GM21619 (cell line): ENCODE measurements around the gene MBP.

Experiments
- ATAC-seq: cut with Tn5 transposase; IDR thresholded peaks from one replicate; pipeline ENCODE4 v1.9.1; 2021; ENCODE audit not compliant: unreplicated experiment

MBP gene

DNA sequence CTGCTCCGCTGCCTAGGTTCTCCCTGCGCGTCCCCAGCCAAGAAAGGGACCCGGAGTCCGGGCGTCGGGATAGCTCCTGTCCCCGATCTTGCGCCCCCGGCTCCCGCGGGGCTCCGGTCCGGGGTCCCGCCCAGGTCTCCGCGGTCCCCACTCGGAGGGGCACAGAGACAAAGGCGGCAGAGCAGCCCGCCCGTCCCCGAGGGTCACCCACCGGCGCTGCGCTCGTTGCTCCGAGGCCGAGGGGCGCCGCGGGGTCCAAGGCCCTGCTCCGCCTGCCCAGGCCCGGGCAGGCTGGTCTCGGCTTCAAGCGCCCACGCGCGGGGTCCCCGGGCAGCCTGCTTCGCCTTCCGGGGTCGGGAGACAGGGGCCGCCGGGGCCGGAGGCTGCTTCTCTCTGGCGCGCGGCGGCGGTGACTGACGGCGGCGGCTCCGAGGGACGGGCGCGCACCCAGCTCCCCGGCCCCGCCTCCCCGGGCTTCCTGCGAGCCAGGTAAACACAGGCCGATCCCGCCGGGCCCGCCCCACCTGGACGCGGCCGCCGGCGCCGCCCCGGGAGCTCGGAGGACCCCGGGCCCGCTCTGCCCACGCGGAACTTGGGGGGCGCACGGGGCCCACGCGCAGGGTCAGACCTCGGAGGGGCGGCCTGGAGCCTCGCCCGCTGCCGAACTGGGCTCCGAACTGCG lies at the start of gene MBP:
Gene MBP, minus strand, starts transcription at position 415 of the 682 bp plus-strand sequence. CDS start 27,522 bp downstream, outside the sequence.
- ATAC-seq = peak; percentile 59

DNA sequence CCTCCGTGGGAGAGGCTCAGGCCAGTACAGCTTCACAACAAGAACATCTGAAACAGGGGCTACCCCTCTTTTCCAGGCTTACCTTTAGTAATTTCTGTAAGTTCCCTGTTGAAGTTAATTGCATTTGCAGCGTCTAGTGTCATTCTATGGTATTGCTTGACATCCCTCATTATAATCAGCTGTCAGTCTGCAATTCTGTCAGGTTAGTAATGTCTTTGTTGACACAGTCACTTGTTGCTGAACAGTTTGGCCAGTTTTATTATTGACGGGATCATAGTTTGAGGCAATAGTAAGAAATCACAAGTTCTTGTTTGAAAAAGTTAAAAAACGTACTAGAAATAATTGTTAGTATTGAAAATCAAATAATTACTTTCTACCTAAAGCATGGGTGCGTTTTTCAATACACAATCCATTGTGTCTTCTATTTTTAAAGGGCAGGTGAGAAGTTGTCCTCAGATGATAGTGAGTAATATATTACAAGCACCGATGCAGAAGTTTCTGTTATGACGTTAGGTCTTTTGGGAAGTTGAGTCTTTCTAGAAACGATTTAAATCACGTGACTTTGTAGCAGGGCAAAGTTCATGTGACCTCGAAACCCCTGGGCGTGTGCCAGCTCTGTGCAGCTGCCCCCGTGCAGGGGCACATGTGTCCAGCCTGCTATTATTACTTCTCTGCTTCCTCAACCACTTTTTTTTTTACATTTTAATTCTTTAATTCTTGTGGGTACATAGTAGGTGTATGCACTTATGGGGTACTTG lies 49.5 kb upstream of the MBP start:
- ATAC-seq = no peak

DNA sequence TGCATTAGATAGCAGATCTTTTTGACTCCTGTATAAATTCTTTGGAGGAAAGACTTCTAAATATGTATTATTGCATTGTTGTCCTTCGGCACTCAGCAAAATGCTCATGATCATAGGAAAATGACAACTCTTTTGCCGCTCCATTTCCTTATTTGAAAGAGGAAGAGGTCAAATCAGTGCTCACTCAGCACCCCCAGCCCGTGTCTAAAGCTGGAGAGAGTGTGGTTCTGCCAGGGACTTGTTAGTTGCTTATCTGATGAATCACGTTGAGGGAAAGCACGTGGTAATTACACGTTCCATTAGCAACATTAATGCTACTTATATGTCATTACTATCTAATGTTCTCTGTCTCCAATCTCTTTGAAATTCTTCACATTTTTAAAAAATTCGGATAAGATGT lies 46.0 kb upstream of the MBP start:
- no peak for ATAC-seq

DNA sequence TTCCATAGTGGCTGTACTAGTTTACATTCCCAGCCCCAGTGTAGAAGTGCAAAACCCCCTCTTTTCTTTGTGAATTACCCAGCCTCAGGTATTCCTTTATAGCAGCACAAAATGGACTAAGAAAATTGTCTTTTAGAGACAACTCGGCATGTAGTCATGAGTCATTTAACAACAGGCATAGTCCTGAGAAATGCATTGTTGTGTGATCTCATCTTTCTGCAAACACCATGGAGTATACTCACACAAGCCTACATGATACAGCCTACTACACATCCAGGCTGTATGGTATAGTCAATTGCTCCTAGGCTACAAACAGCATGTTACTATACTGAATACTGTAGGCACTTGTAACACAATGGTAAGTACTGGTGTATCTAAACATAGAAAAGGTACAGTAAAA lies 44.4 kb upstream of the MBP start:
- no peak for ATAC-seq

DNA sequence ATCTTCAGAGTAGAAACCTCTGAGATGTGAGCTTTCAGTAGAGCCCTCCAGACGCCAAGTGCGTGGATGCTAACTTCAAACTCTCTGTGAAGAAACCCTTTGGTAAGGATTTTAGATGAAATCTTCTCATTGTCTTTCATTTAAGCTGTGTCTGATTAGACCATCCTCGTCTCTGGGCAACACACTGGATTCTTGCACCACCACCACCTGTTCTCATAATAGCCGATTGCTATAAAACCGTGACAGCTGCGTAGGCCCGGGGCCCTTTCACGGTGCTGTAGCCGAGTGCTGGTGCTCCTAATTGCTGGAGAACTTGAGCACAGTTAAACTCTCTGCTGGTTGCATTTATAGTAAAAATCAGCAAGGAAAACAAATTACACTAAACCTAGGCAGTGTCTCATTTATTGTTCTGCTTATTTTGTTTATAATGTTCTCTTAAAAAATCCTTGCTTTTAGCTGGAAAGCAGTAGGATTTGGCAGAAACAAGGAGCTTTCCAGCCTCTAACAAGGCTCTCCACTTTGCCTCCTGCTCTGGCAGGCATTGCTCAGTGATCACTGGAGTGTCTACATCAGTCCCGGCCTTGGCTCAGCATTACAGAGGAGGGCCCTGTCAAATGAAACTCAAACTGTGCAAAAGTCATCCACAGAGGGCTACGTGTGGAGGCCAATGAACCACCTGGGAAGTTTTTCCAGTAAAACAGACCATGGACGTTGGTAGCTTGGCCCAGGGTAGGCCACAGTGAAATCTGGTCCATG lies 40.9 kb upstream of the MBP start:
- ATAC-seq = no peak

DNA sequence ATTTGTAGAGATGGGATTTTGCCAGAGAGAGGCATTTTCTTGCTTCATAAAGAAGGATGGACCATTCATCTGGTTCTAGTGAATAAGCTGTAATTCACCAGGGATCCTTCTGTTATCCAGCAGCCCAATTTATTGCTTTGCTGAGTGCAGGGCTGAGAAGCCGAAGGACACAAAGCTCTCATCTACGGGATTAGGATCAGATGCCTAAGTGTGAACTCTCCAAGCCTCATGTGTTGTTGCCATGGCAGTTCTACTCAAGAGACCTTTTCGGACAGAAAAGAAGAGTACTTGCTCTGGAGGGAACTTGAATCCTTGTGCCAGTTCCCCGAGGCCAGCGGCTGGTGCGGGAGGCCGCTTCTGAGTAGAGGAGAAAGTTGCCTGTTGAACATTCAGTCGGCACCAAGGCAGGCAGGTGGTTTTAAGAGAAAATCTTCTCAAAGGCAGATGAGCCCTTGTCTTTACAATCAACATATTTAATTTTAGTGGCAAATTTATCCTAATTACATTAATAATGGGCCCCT lies 38.4 kb upstream of the MBP start:
- no peak for ATAC-seq

DNA sequence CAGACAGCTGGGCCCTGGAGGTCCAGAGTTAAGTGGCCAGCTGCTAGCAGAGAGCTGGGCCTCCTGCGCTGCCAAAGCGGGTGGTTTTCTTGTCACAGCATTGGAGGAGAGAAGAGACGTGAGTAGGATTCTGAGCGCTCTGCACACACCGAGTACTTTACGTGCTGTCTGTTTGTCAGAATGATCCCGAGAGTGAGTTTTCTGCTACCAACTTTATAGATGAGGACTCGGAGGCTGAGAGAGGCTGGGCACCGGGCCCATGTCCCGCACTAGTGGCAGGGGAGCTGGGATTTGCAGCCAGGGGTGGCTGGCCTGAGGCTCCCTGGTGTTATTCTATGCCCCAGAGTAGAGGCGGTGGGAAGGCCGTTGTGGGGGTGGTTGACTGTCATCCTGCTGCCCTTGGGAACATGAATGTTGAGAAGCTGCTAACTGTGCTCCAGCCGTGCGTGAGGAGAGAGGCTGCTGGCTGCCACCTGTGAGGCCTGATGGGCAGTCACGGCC lies 36.3 kb upstream of the MBP start:
- no peak for ATAC-seq

DNA sequence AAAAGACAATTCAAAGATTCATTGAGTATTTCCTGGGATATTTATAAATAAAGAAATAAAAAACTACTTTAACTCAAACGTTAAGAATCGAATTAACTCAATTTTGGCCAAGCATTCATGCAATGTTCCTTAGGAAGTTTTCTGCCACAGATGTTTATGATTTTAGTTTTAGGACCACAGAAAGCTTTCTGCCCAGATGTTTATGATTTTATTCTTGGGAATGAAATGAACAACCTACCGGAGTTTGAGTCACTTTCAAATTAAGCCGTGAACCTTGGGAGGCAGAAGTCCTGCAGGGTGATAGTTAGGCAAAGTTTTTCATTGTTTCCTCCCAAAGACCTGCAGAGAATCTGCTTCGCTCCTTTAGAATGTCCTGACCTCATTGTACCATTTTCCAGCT lies 34.7 kb upstream of the MBP start:
- no peak for ATAC-seq

DNA sequence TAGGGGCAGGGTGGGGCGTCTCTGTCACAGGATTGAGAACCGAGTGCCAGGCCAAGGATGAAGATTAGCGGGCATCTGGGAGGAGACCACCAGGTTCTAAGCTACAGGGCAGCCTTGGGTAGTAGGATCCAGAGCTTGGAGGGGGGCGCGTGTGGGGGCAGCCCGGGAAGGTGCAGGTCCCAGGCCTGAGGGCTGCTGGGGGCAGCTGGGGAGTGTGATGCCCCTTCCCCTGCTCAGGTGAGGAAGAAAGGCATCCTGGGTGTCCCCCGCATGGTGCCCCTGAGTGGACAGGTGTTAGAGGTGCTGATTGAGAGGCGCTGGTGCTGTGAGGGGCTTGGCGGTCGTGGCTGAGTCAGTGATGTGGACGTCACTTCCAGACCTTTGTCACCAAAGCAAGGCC lies 33.9 kb upstream of the MBP start:
- no peak for ATAC-seq

DNA sequence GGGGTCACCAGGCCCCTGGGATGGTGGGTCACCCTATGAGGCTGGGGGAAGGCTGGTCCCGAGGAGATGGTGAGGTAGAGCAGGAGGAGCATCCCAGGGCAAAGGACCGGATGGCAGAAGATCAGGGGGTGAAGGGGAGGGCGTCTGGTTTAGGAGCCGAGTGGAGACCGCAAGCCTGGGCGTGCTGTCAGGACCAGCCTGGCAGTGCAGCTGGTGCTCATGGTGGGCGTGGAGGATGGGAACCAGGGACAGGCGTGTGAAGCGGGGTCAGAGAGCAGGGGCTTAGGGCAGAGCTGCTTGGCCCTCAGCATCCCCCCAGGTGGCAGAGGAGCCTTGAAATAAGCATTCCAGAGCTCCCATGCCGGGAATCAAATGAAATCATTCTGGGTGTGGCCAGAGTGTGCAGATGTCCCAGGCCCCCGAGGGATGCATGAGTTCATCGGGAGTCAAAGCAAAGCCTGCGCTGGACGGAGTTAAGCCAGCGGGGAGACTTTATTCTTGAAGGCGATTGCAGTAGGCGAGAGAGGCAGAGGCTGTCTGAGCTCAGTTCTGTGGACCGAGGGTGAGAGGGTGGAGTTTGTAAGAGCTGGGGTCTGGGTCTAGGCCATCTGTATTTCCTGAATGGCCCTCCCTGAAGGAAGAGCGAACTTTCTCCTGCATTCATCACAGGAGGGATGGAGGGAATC lies 33.1 kb upstream of the MBP start:
- no peak for ATAC-seq

DNA sequence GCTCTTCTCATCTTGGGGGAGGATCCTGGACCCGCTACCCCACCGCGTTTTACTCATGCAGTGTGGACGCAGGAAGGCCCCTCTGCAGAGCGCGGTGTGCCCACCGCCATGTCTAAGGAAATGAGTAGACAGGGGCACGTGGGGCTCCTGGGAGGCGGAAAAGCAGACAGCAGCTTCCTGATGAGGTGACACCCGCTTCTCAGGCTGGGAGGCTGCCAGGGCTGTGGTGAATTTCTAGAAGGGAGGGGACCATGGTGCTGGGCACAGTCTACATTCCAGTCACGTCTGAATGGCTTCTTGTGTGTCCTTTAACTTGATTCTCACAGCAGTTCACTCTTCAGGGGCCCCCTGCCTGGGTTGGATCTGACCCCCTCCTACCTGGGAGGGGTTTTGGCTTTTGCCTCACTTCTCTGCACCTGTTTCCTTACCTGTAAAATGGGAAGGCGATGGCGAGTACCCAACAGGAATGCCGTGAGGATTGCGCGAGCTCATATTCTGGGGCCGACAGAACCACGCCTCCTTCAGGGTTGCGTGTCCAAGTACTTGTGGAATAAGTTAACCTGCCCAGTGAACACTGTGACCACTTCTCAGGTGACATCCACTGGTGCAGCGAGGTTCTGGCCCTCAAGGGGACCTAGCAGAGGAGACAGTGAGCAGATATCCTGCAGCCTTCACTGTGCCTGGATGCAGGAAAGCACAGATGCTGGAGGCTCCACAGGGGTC lies 32.3 kb upstream of the MBP start:
- no peak for ATAC-seq

DNA sequence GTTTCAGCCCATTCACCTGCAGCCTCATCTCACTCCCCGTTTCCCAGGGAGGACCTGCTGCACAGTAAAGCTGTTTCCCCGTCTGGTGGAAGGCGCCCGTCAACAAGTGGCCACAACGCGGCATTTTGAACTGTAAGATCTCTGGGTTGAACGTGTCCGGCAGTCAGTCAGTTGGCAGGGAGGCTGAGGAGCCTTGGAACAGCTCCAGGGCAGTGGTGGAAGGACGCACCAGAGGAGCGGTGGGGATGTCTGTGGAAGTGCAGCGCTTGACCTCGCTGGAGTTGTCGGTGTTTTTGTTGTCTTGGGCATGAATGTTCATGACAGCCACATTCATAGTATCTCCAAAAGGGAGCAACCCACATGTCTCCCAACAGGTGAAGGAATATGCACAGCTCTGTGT lies 31.4 kb upstream of the MBP start:
- ATAC-seq = no peak

DNA sequence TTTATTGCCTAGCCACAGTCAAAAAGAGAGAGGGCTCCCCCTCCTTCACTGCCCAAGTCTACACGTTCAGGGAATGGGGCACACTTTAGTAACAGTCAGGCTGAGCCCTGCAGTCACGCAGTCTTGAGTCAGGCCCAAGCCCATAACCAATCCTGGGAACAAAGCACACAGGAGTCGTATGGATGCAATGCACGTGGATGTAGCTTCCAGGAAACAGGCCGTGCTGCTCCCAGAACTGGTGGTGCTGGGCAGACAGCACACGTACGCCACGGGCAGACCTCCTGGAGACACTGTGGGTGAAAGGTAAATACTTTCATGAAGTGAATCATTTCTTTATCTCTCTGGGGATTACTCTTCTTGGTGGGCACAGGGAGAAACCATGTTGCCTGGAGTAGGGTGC lies 30.0 kb upstream of the MBP start:
- ATAC-seq = no peak

DNA sequence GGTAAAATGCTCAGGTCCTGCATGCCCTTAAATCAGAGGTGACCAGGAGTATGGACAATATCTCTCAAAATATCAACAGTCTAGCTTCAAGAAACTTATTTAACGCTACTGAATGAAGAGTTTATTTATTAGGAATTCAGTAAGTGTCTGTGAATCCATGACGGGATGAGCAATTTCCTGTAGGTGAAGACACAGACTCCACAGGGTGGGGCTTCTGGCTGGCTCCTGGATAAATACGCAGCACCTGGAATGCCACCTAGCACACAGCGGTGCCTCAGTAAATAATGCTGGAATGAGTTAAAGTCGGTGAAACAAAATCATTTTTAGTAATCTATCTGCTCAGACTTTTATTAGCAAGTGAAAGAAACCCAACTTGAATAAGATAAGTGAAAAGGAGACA lies 29.4 kb upstream of the MBP start:
- ATAC-seq = no peak

DNA sequence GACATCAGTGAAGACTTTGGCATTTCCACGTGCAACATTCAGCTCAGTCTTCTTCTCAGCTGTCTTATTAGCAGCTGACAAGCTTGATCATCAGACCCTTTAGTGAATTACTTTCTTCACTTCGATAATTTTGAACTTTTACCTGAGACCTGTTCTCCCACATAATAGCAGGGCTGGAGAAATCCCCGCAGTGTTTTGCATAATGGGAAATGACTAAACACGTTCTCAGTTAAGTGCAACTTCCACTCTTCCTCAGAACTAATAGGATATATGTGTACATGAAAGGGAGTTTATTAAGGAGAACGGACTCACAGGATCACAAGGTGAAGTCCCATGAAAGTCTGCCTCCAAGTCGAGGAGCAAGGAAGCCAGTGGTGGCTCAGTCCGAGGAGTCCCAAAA lies 28.8 kb upstream of the MBP start:
- ATAC-seq = no peak

DNA sequence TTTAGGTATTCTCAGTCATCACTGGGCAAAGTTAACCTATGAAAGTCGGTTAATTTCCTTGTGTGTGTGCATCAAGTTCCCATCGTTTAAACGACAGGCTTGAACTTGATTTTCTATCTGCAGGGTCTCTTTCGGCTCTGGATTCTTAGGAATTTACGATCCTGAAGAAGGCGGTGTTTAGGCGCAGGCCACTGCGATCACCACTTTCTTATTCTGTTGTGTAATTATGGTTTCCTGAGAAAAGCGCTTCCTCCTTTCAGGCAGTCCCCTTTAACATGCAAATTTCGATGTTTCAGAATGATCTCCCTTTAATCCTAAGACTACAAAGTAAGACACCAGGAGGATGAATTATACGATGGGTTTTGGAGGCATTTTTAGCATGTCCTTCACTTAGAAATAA lies 27.9 kb upstream of the MBP start:
- peak; percentile 49 for ATAC-seq

DNA sequence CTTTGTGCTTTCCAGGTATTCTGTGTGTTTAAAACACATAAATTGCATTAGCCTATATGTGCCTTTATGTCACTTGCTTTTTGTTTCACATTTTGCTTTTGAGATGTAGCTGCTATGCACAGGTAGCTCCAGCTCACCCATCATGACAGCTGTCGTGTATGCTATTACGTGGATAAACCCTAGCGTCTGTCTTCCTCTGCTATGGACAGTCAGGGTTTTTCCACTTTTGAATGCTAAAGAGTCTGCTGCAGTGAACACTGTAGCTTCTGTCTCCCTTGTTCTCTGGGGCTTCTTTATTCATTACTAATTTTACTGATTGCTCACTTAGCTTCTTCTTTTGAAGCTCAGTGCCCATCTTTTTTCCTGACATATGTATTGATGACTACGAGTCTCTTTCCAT lies 24.7 kb upstream of the MBP start:
- ATAC-seq = peak; percentile 67

DNA sequence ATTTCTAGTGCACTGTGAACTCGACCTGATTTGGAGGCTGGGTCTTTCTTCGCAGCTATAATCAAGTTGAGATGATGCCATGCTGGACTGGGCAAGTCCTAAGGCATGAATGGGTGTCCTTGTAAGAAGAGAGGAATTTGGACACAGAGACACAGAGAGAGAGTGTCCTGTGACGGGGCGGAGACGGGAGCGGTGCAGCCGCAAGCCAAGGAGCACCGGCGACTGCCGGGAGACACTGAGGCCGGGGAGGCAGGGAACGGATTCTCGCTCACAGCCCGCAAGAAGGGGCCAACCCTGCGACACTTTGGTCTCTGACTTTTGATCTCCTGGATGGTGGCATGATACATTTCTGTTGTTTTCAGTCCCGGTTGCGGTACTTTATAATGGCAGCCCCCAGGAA lies 22.4 kb upstream of the MBP start:
- ATAC-seq = no peak

DNA sequence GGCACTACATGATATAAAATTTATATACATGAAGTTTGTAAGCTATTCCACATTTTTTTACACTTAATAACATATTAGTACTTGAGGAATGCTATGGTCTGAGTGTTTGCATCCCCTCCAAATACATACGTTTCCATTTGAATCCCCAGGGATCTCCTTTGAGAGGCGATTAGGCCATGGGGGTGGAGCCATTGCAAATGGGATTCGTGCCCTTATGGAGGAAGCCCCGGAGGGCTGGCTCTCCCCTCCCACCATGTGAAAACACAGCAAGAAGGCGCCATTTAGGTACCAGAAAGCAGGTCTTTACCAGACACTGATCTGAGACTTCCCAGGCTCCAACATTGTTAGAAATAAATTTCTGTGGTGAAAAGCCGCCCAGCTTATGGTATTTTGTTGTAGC lies 20.8 kb upstream of the MBP start:
- no peak for ATAC-seq

DNA sequence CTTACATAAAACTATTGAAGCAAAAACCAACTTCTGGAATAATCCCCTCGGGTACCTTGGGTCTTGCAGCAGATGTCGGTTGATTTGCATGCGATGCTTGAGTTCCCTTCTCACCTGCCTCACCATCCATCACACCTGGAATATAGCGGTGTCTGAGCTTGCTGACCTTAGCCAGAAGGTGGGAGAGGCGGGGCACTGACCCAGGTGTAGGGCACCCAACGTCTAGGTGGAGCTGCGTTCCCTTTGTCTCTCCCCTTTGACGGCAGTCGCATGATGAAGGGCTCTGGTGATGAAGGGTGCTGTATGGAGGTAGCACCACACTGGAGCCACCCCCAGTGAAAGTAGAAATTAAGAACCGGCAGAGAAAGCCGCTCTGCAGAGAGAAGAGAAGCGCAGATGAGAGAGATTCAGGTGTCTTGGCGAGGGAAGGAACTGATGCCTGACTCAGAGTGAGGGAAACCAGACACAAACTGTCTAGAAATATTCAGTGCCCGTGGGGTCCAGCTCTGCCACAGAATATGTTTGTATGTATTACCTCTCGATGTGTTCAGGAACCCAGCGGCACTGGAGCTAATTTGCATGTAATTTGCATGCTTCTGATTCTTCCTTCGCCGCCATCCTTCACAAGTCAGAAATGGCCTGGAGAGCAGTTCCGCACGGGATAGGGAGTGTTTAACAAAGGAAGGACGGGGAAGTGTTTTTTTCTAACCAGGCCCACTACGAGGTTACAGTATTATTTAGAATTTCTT lies 19.4 kb upstream of the MBP start:
- no peak for ATAC-seq
